SK-N-SH (cell line): ENCODE results near the gene CELF2. TPM values are rescaled to one million over a fixed set of nuclear protein-coding genes. Genes with fewer than 3 reads are reported as not detected.

ENCODE experiments used
- CTCF ChIA-PET: fragments of 300-600, 350-600 bp; formaldehyde crosslinking; extraction: SDS; loops from one replicate; lab custom pipeline; 2021; lab: Yijun Ruan, JAX
- POLR2A ChIA-PET: fragments of 350-600 bp; sonication (Branson Sonifier 250); formaldehyde crosslinking; extraction: SDS; loops from one replicate; lab custom pipeline; 2020; ENCODE audit warnings: antibody characterized with exemption, inconsistent platforms; lab: Yijun Ruan, JAX
- DNase-seq: peaks from one replicate; pipeline ENCODE4 v3.0.0; 2012
- H2AFZ ChIP-seq: fragments of 200-600 bp; sonication (generic); 2 replicates; pipeline ENCODE4 v1.8.1; 2016; ENCODE audit warnings: antibody characterized with exemption, mild to moderate bottlenecking, low read depth
- H3F3A ChIP-seq: fragments of 200-600 bp; sonication (generic); replicated peaks from 2 replicates; pipeline ENCODE3; 2016; ENCODE audit warnings: antibody characterized with exemption, mild to moderate bottlenecking; ENCODE audit not compliant: insufficient read depth
- H3K27ac ChIP-seq, 2 experiments: fragments of 200-500 bp in 1 of 2; fragments of 200-600 bp in 1 of 2; sonication (Bioruptor generic) in 1 of 2; sonication (generic), shearing (Covaris generic) in 1 of 2; 2 replicates each; pipeline versions ENCODE4 v1.5.1 to v1.6.1; 2014 to 2016; ENCODE audit warnings: low read depth in 2 of 2, inconsistent platforms in 1 of 2, low read length in 1 of 2, mild to moderate bottlenecking in 1 of 2, mixed read lengths in 1 of 2
- H3K27me3 ChIP-seq: fragments of 200-600 bp; sonication (generic), shearing (Covaris generic); 2 replicates; pipeline ENCODE4 v1.6.1; 2016; ENCODE audit warnings: mixed run types; ENCODE audit not compliant: insufficient read depth
- H3K36me3 ChIP-seq, 2 experiments: fragments of 200-500 bp in 1 of 2; fragments of 200-600 bp in 1 of 2; sonication (Bioruptor generic) in 1 of 2; sonication (generic) in 1 of 2; replicated peaks in 1 of 2; 2 replicates each; pipeline versions ENCODE3 to v1.5.1; 2014 to 2016; ENCODE audit warnings: low read length in 1 of 2, mild to moderate bottlenecking in 1 of 2; ENCODE audit not compliant: insufficient read depth in 2 of 2, control insufficient read depth in 1 of 2
- H3K4me1 ChIP-seq, 2 experiments: fragments of 200-500 bp in 1 of 2; fragments of 200-600 bp in 1 of 2; sonication (Bioruptor generic) in 1 of 2; sonication (generic), shearing (Covaris generic) in 1 of 2; 2 replicates each; pipeline versions ENCODE4 v1.5.1 to v1.6.1; 2014 to 2016; ENCODE audit warnings: low read depth in 1 of 2, low read length in 1 of 2, mixed run types in 1 of 2; ENCODE audit not compliant: insufficient read depth in 2 of 2, control insufficient read depth in 1 of 2
- H3K4me2 ChIP-seq: fragments of 200-600 bp; sonication (generic), shearing (Covaris generic); 2 replicates; pipeline ENCODE4 v1.6.1; 2017; ENCODE audit warnings: mixed run types
- H3K4me3 ChIP-seq, 2 experiments: fragments of 200-500 bp in 1 of 2; fragments of 200-600 bp in 1 of 2; sonication (Bioruptor generic) in 1 of 2; sonication (generic), shearing (Covaris generic) in 1 of 2; 2 replicates each; pipeline versions ENCODE4 v1.5.1 to v1.8.1; 2014 to 2016; ENCODE audit warnings: low read depth in 2 of 2, inconsistent platforms in 1 of 2, low read length in 1 of 2, mild to moderate bottlenecking in 1 of 2, mixed read lengths in 1 of 2, moderate library complexity in 1 of 2
- H3K79me2 ChIP-seq: fragments of 200-600 bp; sonication (generic); 2 replicates; pipeline ENCODE4 v1.8.1; 2017; ENCODE audit warnings: mild to moderate bottlenecking; ENCODE audit not compliant: insufficient read depth
- H3K9ac ChIP-seq: fragments of 200-600 bp; sonication (generic); 2 replicates; pipeline ENCODE4 v1.6.1; 2017; ENCODE audit warnings: mixed run types
- H3K9me2 ChIP-seq: fragments of 200-600 bp; sonication (generic); 2 replicates; pipeline ENCODE4 v1.6.1; 2017; ENCODE audit warnings: mixed run types
- H3K9me3 ChIP-seq: fragments of 200-600 bp; sonication (generic); 2 replicates; pipeline ENCODE4 v1.6.1; 2017; ENCODE audit warnings: mixed run types, mild to moderate bottlenecking, moderate library complexity
- H4K20me1 ChIP-seq: fragments of 200-600 bp; sonication (generic); 2 replicates; pipeline ENCODE4 v1.6.1; 2017; ENCODE audit warnings: mild to moderate bottlenecking, mixed run types; ENCODE audit not compliant: insufficient read depth
- CHD2 ChIP-seq: fragments of 150-350 bp; IDR thresholded peaks from 2 replicates; pipeline ENCODE4 v1.6.1; 2018; ENCODE audit warnings: low read length; ENCODE audit not compliant: partially characterized antibody
- EP300 ChIP-seq, 2 experiments: IDR thresholded peaks; 2 replicates each; pipeline versions ENCODE4 v1.4.0 to v1.6.1; 2012; ENCODE audit warnings: borderline replicate concordance in 1 of 2, low read depth in 1 of 2, low read length in 1 of 2
- EZH2phosphoT487 ChIP-seq: fragments of 200-600 bp; sonication (generic); IDR thresholded peaks from 2 replicates; pipeline ENCODE4 v1.6.1; 2017; ENCODE audit warnings: low read depth, mixed run types, mild to moderate bottlenecking, antibody characterized with exemption, moderate library complexity, borderline replicate concordance
- FOSL2 ChIP-seq: IDR thresholded peaks from 2 replicates; pipeline ENCODE4 v1.4.0; 2012; ENCODE audit warnings: low read depth, mild to moderate bottlenecking, moderate library complexity, borderline replicate concordance
- FOXM1 ChIP-seq: IDR thresholded peaks from 2 replicates; pipeline ENCODE4 v1.4.0; 2012; ENCODE audit warnings: low read depth, mild to moderate bottlenecking
- GATA2 ChIP-seq: sonication (generic); formaldehyde crosslinking; IDR thresholded peaks from 2 replicates; pipeline ENCODE4 v1.5.0; 2020; ENCODE audit warnings: mild to moderate bottlenecking, missing genetic modification reagents
- MXI1 ChIP-seq: IDR thresholded peaks from 2 replicates; pipeline ENCODE4 v1.6.1; 2012; ENCODE audit warnings: mild to moderate bottlenecking, low read depth, low read length, improper control_type of control experiment
- NRF1 ChIP-seq: IDR thresholded peaks from 2 replicates; pipeline ENCODE4 v1.6.1; 2012; ENCODE audit warnings: low read depth, mild to moderate bottlenecking, low read length
- RCOR1 ChIP-seq: fragments of 150-350 bp; IDR thresholded peaks from 2 replicates; pipeline ENCODE4 v1.6.1; 2017; ENCODE audit warnings: antibody characterized with exemption, low read length
- SIN3A ChIP-seq: IDR thresholded peaks from 2 replicates; pipeline ENCODE4 v1.6.1; 2012; ENCODE audit warnings: low read depth, mild to moderate bottlenecking, low read length, moderate library complexity, borderline replicate concordance
- TAF1 ChIP-seq: IDR thresholded peaks from 2 replicates; pipeline ENCODE4 v1.6.1; 2012; ENCODE audit warnings: low read depth, mild to moderate bottlenecking, low read length, moderate library complexity, borderline replicate concordance
- TEAD4 ChIP-seq: IDR thresholded peaks from 2 replicates; pipeline ENCODE4 v1.4.0; 2012; ENCODE audit warnings: mild to moderate bottlenecking, borderline replicate concordance; ENCODE audit not compliant: insufficient read depth
- WGBS: methylation state at CpG from one replicate; pipeline ENCODE4 v1.1.6; 2017; ENCODE audit warnings: low lambda C conversion rate; 5-methylcytosine and 5-hydroxymethylcytosine counted together
- polyA plus RNA-seq, 3 experiments: library from polyadenylated mRNA; depleted of rRNA; stranded (reverse); fragments of >200 nt; gene quantifications; 2 replicates each; pipeline ENCODE4 v1.2.3, GENCODE V29; 2012
- TF ChIP-seq, protein P1 (sequence below): fragments of 200-600 bp; sonication (generic); IDR thresholded peaks from 2 replicates; pipeline ENCODE4 v1.6.1; 2017; ENCODE audit warnings: antibody characterized with exemption, mild to moderate bottlenecking, moderate library complexity
- TF ChIP-seq, protein P2 (sequence below): fragments of 150-350 bp; IDR thresholded peaks from 2 replicates; pipeline ENCODE4 v1.6.1; 2017; ENCODE audit warnings: antibody characterized with exemption, low read length, low read depth, borderline replicate concordance
- TF ChIP-seq, protein P3 (sequence below): IDR thresholded peaks from 2 replicates; pipeline ENCODE4 v1.6.1; 2012; ENCODE audit warnings: mild to moderate bottlenecking, low read depth, low read length, moderate library complexity
- TF ChIP-seq, protein P4 (sequence below): IDR thresholded peaks from 2 replicates; pipeline ENCODE4 v1.4.0; 2012; ENCODE audit warnings: low read depth
- TF ChIP-seq, protein P5 (sequence below): IDR thresholded peaks from 2 replicates; pipeline ENCODE4 v1.4.0; 2012; ENCODE audit warnings: low read depth, borderline replicate concordance

CELF2 gene
- polyA plus RNA-seq, 1 of the 3 experiments (the other 2 are of a cell fraction) = 0.03 TPM

DNA sequence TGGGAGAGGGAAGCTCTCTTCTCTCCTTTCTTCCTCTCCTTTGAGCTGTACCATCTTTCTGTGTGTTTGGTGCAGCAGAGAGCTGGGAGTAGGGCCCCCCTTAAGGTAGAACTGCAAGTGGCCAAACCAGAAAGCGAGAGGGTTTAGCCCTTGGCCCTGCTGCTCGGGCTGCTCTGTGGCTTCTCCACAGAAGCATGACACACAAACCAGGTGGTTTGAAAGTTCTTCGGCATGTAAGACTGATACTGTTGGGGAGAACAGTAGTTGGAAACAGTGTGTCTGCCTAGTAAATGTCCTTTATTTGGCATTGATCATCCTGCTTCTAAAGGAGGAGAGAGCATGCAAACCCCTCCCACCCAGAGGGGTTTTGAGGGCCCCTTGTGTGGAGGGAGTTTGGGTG is 277.8 kb downstream of the CELF2 start:
- no peaks in the 10 kb centered on the region for H3K79me2 ChIP-seq
- H3K27ac ChIP-seq = no peak overlapping the region
- no peaks in the 10 kb centered on the region for H3K4me1 ChIP-seq
- no peak overlapping the region for H3K4me2 ChIP-seq
- H4K20me1 ChIP-seq = no peaks in the 10 kb centered on the region
- no peaks in the 10 kb centered on the region for H3K9me2 ChIP-seq
- WGBS = 40% methylated on average over 3 of the region's 3 CpGs
- H3K9me3 ChIP-seq = no peaks in the 10 kb centered on the region
- no peaks in the 10 kb centered on the region for H3K27me3 ChIP-seq
- CTCF ChIA-PET = interaction anchor here (0.6 kb wide), 1 partner anchor 373 kb away, joined by 3 read pairs; no protein-coding TSS in a partner anchor
- H3F3A ChIP-seq = no peaks in the 10 kb centered on the region
- no peaks in the 10 kb centered on the region for H3K36me3 ChIP-seq
- POLR2A ChIA-PET = no interaction called here
- no peak overlapping the region for H2AFZ ChIP-seq
- H3K9ac ChIP-seq = no peak overlapping the region
- DNase-seq = no peak
- H3K4me3 ChIP-seq = no peak overlapping the region
- TF ChIP-seq, protein P1, sequence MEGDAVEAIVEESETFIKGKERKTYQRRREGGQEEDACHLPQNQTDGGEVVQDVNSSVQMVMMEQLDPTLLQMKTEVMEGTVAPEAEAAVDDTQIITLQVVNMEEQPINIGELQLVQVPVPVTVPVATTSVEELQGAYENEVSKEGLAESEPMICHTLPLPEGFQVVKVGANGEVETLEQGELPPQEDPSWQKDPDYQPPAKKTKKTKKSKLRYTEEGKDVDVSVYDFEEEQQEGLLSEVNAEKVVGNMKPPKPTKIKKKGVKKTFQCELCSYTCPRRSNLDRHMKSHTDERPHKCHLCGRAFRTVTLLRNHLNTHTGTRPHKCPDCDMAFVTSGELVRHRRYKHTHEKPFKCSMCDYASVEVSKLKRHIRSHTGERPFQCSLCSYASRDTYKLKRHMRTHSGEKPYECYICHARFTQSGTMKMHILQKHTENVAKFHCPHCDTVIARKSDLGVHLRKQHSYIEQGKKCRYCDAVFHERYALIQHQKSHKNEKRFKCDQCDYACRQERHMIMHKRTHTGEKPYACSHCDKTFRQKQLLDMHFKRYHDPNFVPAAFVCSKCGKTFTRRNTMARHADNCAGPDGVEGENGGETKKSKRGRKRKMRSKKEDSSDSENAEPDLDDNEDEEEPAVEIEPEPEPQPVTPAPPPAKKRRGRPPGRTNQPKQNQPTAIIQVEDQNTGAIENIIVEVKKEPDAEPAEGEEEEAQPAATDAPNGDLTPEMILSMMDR = no peak
- TF ChIP-seq TAF1 (no peak), GATA2 (CRISPR knock-in tag) (no peak), EP300 (IDR thresholded peaks at IDR 0.05; ENCODE audit: borderline replicate concordance in 1 of 2, low read depth in 1 of 2, low read length in 1 of 2) (no peak), FOXM1 (no peak), TEAD4 (no peak)
- TF ChIP-seq, protein P2, sequence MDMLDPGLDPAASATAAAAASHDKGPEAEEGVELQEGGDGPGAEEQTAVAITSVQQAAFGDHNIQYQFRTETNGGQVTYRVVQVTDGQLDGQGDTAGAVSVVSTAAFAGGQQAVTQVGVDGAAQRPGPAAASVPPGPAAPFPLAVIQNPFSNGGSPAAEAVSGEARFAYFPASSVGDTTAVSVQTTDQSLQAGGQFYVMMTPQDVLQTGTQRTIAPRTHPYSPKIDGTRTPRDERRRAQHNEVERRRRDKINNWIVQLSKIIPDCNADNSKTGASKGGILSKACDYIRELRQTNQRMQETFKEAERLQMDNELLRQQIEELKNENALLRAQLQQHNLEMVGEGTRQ = no peak
- TF ChIP-seq, protein P3, sequence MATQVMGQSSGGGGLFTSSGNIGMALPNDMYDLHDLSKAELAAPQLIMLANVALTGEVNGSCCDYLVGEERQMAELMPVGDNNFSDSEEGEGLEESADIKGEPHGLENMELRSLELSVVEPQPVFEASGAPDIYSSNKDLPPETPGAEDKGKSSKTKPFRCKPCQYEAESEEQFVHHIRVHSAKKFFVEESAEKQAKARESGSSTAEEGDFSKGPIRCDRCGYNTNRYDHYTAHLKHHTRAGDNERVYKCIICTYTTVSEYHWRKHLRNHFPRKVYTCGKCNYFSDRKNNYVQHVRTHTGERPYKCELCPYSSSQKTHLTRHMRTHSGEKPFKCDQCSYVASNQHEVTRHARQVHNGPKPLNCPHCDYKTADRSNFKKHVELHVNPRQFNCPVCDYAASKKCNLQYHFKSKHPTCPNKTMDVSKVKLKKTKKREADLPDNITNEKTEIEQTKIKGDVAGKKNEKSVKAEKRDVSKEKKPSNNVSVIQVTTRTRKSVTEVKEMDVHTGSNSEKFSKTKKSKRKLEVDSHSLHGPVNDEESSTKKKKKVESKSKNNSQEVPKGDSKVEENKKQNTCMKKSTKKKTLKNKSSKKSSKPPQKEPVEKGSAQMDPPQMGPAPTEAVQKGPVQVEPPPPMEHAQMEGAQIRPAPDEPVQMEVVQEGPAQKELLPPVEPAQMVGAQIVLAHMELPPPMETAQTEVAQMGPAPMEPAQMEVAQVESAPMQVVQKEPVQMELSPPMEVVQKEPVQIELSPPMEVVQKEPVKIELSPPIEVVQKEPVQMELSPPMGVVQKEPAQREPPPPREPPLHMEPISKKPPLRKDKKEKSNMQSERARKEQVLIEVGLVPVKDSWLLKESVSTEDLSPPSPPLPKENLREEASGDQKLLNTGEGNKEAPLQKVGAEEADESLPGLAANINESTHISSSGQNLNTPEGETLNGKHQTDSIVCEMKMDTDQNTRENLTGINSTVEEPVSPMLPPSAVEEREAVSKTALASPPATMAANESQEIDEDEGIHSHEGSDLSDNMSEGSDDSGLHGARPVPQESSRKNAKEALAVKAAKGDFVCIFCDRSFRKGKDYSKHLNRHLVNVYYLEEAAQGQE = no peak

DNA sequence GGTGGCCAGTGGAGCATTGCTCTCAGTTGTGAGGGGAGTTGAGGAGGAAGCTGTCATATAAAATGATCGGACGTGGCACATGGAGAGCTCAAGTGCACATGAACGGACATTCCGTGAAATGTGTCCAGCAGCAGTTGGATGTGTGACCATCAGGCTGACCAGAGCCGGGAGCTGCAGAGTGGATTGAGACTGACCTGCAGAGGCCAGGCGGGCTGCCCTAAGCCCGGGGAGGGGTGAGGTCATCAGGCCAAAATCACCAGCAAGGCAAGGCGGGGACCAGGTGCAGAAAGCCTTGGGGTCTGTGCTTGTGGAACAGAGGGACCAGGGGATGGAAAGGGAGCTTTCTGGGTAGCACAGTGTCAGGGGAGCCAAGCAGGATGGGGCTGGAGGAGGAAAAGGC is 279.5 kb downstream of the CELF2 start:
- no peak overlapping the region for H3K4me2 ChIP-seq
- no peaks in the 10 kb centered on the region for H3K4me1 ChIP-seq
- no peaks in the 10 kb centered on the region for H4K20me1 ChIP-seq
- ChIA-PET POLR2A (no interaction called here), CTCF (interaction anchor here (1.5 kb wide), 1 partner anchor 27 kb away, joined by 4 read pairs; no protein-coding TSS in a partner anchor)
- H3K9me2 ChIP-seq = no peaks in the 10 kb centered on the region
- H3K4me3 ChIP-seq = no peak overlapping the region
- H3K27me3 ChIP-seq = no peaks in the 10 kb centered on the region
- no peaks in the 10 kb centered on the region for H3K79me2 ChIP-seq
- H3K9me3 ChIP-seq = no peaks in the 10 kb centered on the region
- H3K27ac ChIP-seq = no peak overlapping the region
- H3F3A ChIP-seq = no peaks in the 10 kb centered on the region
- no peak overlapping the region for H2AFZ ChIP-seq
- WGBS = 54% methylated on average over 8 of the region's 8 CpGs
- DNase-seq = no peak
- no peak overlapping the region for H3K9ac ChIP-seq
- H3K36me3 ChIP-seq = no peaks in the 10 kb centered on the region
- TF ChIP-seq, protein P4, sequence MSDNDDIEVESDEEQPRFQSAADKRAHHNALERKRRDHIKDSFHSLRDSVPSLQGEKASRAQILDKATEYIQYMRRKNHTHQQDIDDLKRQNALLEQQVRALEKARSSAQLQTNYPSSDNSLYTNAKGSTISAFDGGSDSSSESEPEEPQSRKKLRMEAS = no peak
- TF ChIP-seq EZH2phosphoT487 (no peak), FOSL2 (no peak), NRF1 (no peak), SIN3A (no peak), MXI1 (no peak), EP300 (IDR thresholded peaks at IDR 0.05; ENCODE audit: borderline replicate concordance in 1 of 2, low read depth in 1 of 2, low read length in 1 of 2) (no peak), TEAD4 (no peak), RCOR1 (no peak), TAF1 (no peak), CHD2 (no peak)
- TF ChIP-seq, protein P5, sequence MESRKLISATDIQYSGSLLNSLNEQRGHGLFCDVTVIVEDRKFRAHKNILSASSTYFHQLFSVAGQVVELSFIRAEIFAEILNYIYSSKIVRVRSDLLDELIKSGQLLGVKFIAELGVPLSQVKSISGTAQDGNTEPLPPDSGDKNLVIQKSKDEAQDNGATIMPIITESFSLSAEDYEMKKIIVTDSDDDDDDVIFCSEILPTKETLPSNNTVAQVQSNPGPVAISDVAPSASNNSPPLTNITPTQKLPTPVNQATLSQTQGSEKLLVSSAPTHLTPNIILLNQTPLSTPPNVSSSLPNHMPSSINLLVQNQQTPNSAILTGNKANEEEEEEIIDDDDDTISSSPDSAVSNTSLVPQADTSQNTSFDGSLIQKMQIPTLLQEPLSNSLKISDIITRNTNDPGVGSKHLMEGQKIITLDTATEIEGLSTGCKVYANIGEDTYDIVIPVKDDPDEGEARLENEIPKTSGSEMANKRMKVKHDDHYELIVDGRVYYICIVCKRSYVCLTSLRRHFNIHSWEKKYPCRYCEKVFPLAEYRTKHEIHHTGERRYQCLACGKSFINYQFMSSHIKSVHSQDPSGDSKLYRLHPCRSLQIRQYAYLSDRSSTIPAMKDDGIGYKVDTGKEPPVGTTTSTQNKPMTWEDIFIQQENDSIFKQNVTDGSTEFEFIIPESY = no peak
